Mesenteric fat pad (tissue), 1 donor: ENCODE results near the gene VTN. TPM values are rescaled to one million over a fixed set of nuclear protein-coding genes. Genes with fewer than 3 reads are reported as not detected.
A peak's percentile ranks its signal among the peaks of the same experiment; 100 is the strongest.
"Not testable (repeated sequence)": the region's sequence is repeated elsewhere in the genome, so short reads cannot be mapped to it uniquely, and the experiment has no call there.

Experiments used
- DNase-seq: peaks from one replicate; pipeline ENCODE4 v3.0.0-alpha.2; 2020; ENCODE audit warnings: low spot score
- total RNA-seq: library from RNA; stranded (reverse); fragmentation: NEBNext Ultra II Directional; extraction: Animal tissue kit (Norgen Biotek cat#: 25700); gene quantifications from one replicate; pipeline ENCODE4 v1.2.1, GENCODE V29; 2021
- donor health status: DM: yes; HTN: yes; CAD: no.

VTN gene
- total RNA-seq, 1 donor from 2014 or later = 2.1 TPM

GRCh38 chr17:28344011-28344410 is 26.1 kb downstream of the VTN start:
- DNase-seq = no peak

GRCh38 chr17:28343491-28343932 is 26.6 kb downstream of the VTN start:
- no peak for DNase-seq

- no peak for DNase-seq
These were observed 27.8 kb downstream of the VTN start for GRCh38 chr17:28342313-28342712.

GRCh38 chr17:28341516-28341915 is 28.6 kb downstream of the VTN start:
- no peak for DNase-seq

GRCh38 chr17:28340374-28340773 is 29.7 kb downstream of the VTN start:
- no peak for DNase-seq

- no peak for DNase-seq
These were observed 30.7 kb downstream of the VTN start for GRCh38 chr17:28339431-28339830.

- not testable (repeated sequence) for DNase-seq
These were observed 31.3 kb downstream of the VTN start for GRCh38 chr17:28338769-28339212.

- DNase-seq = no peak
These were observed 31.9 kb downstream of the VTN start for GRCh38 chr17:28338056-28338768.

GRCh38 chr17:28335959-28336871 is 33.9 kb downstream of the VTN start:
- no peak for DNase-seq

- peak; percentile 99 for DNase-seq
These were observed 34.7 kb downstream of the VTN start, which contains the start of the genes IFT20 and TNFAIP1 for GRCh38 chr17:28335201-28335958. Gene IFT20, minus strand, starts transcription at chr17:28335472. Its CDS starts 3,487 bp downstream, at chr17:28331985. Gene TNFAIP1, plus strand, starts transcription at chr17:28335761. Its CDS starts 3,761 bp downstream, at chr17:28339522.

GRCh38 chr17:28334666-28335200 is 35.4 kb downstream of the VTN start:
- no peak for DNase-seq

GRCh38 chr17:28334171-28334570 is 35.9 kb downstream of the VTN start:
- no peak for DNase-seq

GRCh38 chr17:28333083-28333746 is 36.9 kb downstream of the VTN start:
- no peak for DNase-seq

GRCh38 chr17:28331891-28332420 is 38.2 kb downstream of the VTN start:
- DNase-seq = no peak

GRCh38 chr17:28330671-28331070 is 39.4 kb downstream of the VTN start:
- DNase-seq = no peak

- no peak for DNase-seq
These were observed 41.8 kb downstream of the VTN start for GRCh38 chr17:28328325-28328724.

GRCh38 chr17:28327709-28328108 is 42.4 kb downstream of the VTN start:
- DNase-seq = no peak

GRCh38 chr17:28327031-28327607 is 43.0 kb downstream of the VTN start:
- DNase-seq = no peak

- DNase-seq = no peak
These were observed 44.0 kb downstream of the VTN start for GRCh38 chr17:28326114-28326513.

GRCh38 chr17:28325211-28325610 is 44.9 kb downstream of the VTN start:
- no peak for DNase-seq
